ENCODE results near the gene TRPM1. TPM values are rescaled to one million over a fixed set of nuclear protein-coding genes. Genes with fewer than 3 reads are reported as not detected.

Gene TRPM1
- total RNA-seq, 3 donors from 2014 or later: not detected

- DNase-seq (ENCODE audit: low spot score in 2 of 2): no peak
- TF ChIP-seq POLR2AphosphoS5 (IDR thresholded peaks at IDR 0.05) (no peak), CTCF (IDR thresholded peaks at IDR 0.05) (no peak), POLR2A (IDR thresholded peaks at IDR 0.05) (no peak)
- Histone ChIP-seq H3K27me3 (no peaks in the 10 kb centered on the region), H3K9me3 (no peaks in the 10 kb centered on the region), H3K36me3 (no peaks in the 10 kb centered on the region), H3K27ac (no peak overlapping the region), H3K4me3 (no peak overlapping the region), H3K4me1 (no peaks in the 10 kb centered on the region)
- intact Hi-C loops (cut with DNase I; ENCODE audit: low total_unique reads): no loop called here
Measured at GRCh38 chr15:31047437-31047836, 54.1 kb downstream of the TRPM1 start.

- H3K27me3 ChIP-seq: no peaks in the 10 kb centered on the region
- intact Hi-C loops (cut with DNase I; ENCODE audit: low total_unique reads): no loop called here
- no peak overlapping the region for H3K27ac ChIP-seq
- H3K4me3 ChIP-seq: no peak overlapping the region
- no peak for DNase-seq (ENCODE audit: low spot score in 2 of 2)
- H3K36me3 ChIP-seq: no peaks in the 10 kb centered on the region
- TF ChIP-seq POLR2AphosphoS5 (IDR thresholded peaks at IDR 0.05) (no peak), POLR2A (IDR thresholded peaks at IDR 0.05) (no peak), CTCF (IDR thresholded peaks at IDR 0.05) (no peak)
- H3K4me1 ChIP-seq: no peaks in the 10 kb centered on the region
- H3K9me3 ChIP-seq: no peaks in the 10 kb centered on the region
Measured at GRCh38 chr15:31046759-31047359, 54.7 kb downstream of the TRPM1 start.

GRCh38 chr15:31045606-31046005, 55.9 kb downstream of the TRPM1 start:
- Histone ChIP-seq H3K27ac (no peak overlapping the region), H3K36me3 (no peaks in the 10 kb centered on the region), H3K4me3 (no peak overlapping the region), H3K9me3 (no peaks in the 10 kb centered on the region), H3K27me3 (no peaks in the 10 kb centered on the region), H3K4me1 (no peaks in the 10 kb centered on the region)
- no peak for TF ChIP-seq CTCF (IDR thresholded peaks at IDR 0.05)
- no peak for TF ChIP-seq POLR2AphosphoS5 (IDR thresholded peaks at IDR 0.05)
- no peak for TF ChIP-seq POLR2A (IDR thresholded peaks at IDR 0.05)
- intact Hi-C loops (cut with DNase I; ENCODE audit: low total_unique reads): no loop called here
- no peak for DNase-seq (ENCODE audit: low spot score in 2 of 2)

GRCh38 chr15:31042751-31043150, 58.8 kb downstream of the TRPM1 start:
- Histone ChIP-seq H3K27me3 (no peaks in the 10 kb centered on the region), H3K9me3 (no peaks in the 10 kb centered on the region), H3K4me3 (no peak overlapping the region), H3K27ac (peak overlapping the region in 1 of 2 donors; percentile 9), H3K4me1 (no peaks in the 10 kb centered on the region), H3K36me3 (no peaks in the 10 kb centered on the region)
- DNase-seq (ENCODE audit: low spot score in 2 of 2): no peak
- no peak for TF ChIP-seq CTCF (IDR thresholded peaks at IDR 0.05)
- TF ChIP-seq POLR2AphosphoS5 (IDR thresholded peaks at IDR 0.05): no peak
- TF ChIP-seq POLR2A (IDR thresholded peaks at IDR 0.05): no peak
- intact Hi-C loops (cut with DNase I; ENCODE audit: low total_unique reads): no loop called here

GRCh38 chr15:31041610-31042009, 59.9 kb downstream of the TRPM1 start:
- intact Hi-C loops (cut with DNase I; ENCODE audit: low total_unique reads): no loop called here
- no peaks in the 10 kb centered on the region for H3K36me3 ChIP-seq
- no peaks in the 10 kb centered on the region for H3K9me3 ChIP-seq
- H3K4me1 ChIP-seq: no peaks in the 10 kb centered on the region
- H3K27me3 ChIP-seq: no peaks in the 10 kb centered on the region
- DNase-seq (ENCODE audit: low spot score in 2 of 2): no peak
- no peak for TF ChIP-seq POLR2A (IDR thresholded peaks at IDR 0.05)
- TF ChIP-seq POLR2AphosphoS5 (IDR thresholded peaks at IDR 0.05): no peak
- TF ChIP-seq CTCF (IDR thresholded peaks at IDR 0.05): no peak
- no peak overlapping the region for H3K4me3 ChIP-seq
- H3K27ac ChIP-seq: no peak overlapping the region
